CD4-positive, alpha-beta T cell treated with Interferon gamma for 1 hour (primary cell): ENCODE results near the gene DOCK8.
"Not testable (repeated sequence)": the region's sequence is repeated elsewhere in the genome, so short reads cannot be mapped to it uniquely, and the experiment has no call there.

Experiments used
- DNase-seq: peaks from one replicate; pipeline ENCODE4 v3.0.0-alpha.2; 2020

The DOCK8 gene

DNA sequence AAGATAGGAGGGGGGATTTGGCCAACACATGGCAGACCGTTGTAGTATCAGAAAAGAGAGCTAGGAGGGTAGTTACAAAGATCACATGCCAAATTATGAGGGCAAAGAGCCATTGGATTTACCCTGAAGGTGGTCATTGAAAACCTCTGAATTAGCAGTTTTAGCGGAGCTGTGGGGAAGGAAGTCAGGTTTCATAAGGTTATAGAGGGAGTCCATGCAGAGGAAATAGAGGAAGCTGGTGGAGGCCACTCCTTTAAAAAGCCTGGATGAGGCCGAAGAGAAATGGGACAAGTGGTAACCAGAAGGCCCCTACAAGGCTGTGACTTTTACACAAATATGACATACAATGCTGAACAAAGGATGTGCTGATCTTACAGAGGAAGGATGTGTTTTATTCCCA, 13.2 kb downstream of the DOCK8 start:
- no peak for DNase-seq

GRCh38 chr9:228929-229695, 14.4 kb downstream of the DOCK8 start:
- DNase-seq = no peak

- DNase-seq = not testable (repeated sequence)
Measured at GRCh38 chr9:231625-232024, 17.0 kb downstream of the DOCK8 start.

DNA sequence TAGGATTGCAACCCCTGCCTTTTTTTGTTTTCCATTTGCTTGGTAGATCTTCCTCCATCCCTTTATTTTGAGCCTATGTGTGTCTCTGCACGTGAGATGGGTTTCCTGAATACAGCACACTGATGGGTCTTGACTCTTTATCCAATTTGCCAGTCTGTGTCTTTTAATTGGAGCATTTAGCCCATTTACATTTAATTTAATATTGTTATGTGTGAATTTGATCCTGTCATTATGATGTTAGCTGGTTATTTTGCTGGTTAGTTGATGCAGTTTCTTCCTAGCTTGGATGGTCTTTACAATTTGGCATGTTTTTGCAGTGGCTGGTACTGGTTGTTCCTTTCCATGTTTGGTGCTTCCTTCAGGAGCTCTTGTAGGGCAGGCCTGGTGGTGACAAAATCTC, 19.0 kb downstream of the DOCK8 start:
- not testable (repeated sequence) for DNase-seq

DNA sequence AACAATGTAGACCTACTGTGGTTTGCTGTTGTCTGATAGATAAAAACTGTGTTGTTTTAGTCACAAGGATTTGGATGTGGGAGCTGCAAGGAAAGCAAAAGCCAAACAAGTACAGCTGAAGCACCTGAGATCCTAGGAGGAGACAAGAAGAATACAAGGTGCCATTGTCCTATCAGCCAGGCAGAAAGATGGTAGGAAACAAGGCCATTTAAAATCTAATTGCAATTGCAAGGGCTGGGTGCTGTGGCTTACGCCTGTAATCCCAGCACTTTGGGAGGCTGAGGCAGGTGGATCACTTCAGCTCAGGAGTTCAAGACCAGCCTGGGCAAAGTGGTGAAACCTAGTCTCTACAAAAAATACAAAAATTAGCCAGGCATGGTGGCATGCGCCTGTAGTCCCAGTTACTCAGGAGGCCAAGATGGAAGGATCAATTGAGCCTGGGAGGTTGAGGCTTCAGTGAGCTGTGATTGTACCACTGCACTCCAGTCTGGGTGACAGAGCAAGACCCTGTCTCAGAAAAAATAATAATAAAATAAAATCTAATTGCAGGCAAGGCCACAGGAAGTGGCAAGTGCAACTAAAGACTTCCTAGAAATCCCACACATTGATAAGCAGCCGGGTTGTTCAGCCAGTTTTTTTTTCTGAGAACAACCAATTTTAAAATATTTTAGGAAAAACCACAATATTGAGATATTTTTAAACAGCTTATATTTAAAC, 22.6 kb downstream of the DOCK8 start:
- no peak for DNase-seq

GRCh38 chr9:237858-238345, 23.2 kb downstream of the DOCK8 start:
- DNase-seq = no peak

GRCh38 chr9:242461-243080, 27.9 kb downstream of the DOCK8 start:
- DNase-seq = no peak

GRCh38 chr9:248278-248961, 33.8 kb downstream of the DOCK8 start:
- no peak for DNase-seq

DNA sequence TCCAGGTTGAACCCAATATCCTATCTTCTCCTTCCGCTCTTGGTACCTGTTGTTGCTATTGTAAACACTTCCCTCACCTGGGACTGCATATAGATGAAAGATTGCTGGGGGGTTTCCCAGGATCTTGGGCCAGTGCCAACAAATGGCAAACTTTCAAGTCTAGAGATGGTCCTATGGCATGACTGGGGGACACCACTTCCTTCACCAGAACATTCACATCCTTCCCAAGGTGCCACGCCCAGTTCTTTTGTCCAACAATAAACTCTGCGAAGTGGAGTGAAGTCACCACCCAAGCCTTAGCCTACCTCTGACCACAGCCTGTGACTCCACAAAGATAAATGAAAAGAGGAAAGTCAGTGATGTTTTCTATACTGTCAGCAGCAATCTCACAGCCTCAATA, 34.4 kb downstream of the DOCK8 start:
- no peak for DNase-seq

GRCh38 chr9:250039-250438, 35.4 kb downstream of the DOCK8 start:
- no peak for DNase-seq

DNA sequence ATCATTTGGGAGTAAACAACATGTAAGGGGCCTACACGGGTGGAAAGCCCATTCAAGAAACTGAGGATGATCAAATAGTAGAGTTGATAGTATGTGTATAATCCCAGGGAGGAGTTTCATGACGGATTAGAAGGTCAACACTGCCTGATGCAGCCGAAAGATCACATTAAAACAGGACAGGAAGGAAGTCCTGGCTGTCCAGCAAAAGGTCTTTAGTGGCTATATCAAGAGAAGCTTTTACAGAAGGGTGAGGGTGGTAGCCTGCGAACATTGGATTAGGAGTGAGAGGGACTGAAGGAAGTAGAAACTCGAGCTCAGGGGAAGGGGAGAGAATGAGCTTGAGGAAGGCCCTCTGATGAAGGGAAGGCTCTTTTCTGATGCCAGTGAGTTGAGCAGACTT, 36.0 kb downstream of the DOCK8 start:
- DNase-seq = no peak

DNA sequence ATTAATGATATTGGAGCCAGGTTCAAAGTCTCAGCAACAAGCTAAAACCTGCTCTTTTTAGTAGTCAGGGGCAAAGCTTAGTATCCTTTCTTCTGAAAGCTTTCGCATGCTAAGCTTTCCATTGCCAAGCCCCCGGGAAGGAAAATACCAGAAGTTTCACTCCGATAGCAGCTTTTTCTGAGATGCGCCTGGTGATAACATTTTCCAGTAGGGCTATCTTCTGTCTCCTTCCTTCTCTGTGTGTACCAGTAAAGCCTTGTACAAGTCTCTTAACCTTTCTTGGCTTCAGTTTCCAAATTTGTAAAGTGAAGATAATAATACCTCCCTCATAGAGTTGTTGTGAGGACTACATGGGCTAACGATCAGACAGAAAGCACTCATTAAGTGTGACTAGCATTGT, 36.7 kb downstream of the DOCK8 start:
- no peak for DNase-seq

- DNase-seq = no peak
Measured at GRCh38 chr9:253539-253938, 38.9 kb downstream of the DOCK8 start.

- DNase-seq = no peak
Measured at GRCh38 chr9:254516-254915, 39.9 kb downstream of the DOCK8 start.

GRCh38 chr9:257957-258356, 43.3 kb downstream of the DOCK8 start:
- DNase-seq = no peak

- no peak for DNase-seq
Measured at GRCh38 chr9:259405-260404, 45.0 kb downstream of the DOCK8 start.

GRCh38 chr9:264231-264630, 49.6 kb downstream of the DOCK8 start:
- no peak for DNase-seq

DNA sequence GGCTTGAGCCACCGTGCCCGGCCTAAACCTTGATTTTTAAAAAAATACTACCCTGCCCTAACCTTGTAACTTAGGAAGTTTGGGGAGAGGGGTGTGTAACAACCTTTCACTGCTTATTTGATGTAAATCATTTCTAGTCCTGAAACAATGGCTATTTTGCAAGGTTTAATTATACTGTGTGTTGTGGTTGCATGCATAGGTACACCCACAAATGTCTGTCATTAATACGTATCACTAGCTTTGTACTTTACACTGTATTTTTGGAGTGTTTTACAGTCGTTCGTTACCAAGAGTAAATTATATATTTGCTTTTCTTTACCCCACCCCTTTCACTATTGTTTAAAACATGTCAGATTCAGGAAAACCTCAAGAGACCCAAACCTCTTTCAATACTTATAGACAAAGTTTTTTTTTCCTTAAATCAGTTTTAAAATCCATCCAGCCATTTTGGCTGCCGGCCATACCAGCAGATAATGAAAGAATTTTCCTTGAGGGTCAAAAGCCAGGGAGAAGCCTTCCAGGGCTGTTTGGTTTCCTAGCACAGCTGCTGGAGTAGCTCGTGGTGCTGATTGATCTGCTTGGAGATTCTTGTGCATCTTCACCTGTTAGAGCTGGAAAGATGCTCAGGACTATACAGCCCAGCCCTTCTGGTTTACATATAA, 50.7 kb downstream of the DOCK8 start:
- no peak for DNase-seq

- no peak for DNase-seq
Measured at GRCh38 chr9:266228-266627, 51.6 kb downstream of the DOCK8 start.

GRCh38 chr9:268616-269015, 54.0 kb downstream of the DOCK8 start:
- DNase-seq = no peak

DNA sequence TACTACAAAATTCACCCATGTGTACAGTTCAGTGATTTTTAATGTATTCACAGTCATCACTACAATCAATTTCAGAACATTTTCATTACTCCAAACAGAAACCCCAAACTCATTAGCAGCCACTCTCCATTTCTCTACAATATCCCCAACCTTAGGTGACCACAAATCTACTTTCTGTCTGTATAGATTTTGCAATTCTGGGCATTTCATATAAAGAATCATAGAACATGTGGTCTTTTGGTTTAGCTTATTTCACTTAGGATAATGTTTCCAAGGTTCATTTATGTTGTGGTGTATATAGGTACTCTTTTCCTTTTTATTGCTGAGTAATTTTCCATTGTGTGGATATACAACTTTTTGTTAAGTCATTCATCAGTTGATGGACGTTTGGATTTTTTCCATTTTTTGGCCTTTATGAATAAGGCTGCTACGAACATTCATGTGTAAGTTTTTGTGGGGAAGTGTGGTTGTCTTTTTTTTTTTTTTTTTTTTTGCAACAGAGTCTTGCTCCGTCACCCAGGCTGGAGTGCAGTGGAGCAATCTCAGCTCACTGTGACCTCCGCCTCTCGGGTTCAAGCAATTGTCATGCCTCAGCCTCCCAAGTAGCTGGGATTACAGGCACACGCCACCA, 54.5 kb downstream of the DOCK8 start:
- peak; percentile 25 for DNase-seq
